ENCODE data around the gene IGLON5.
A peak's percentile ranks its signal among the peaks of the same experiment; 100 is the strongest.

Gene IGLON5

GRCh38 chr19:51339687-51340656 is 28.5 kb downstream of the IGLON5 start:
- peak; percentile 99 for DNase-seq

- no peak for DNase-seq
These were observed 29.6 kb downstream of the IGLON5 start for GRCh38 chr19:51341066-51341465.

- DNase-seq = no peak
These were observed 30.6 kb downstream of the IGLON5 start, which contains the start of gene VSIG10L for GRCh38 chr19:51341976-51342580. VSIG10L (minus strand) TSS chr19:51342139; CDS start chr19:51342124, 15 bp downstream.

GRCh38 chr19:51342631-51343569 is 31.5 kb downstream of the IGLON5 start:
- no peak for DNase-seq

GRCh38 chr19:51345076-51345620 is 33.7 kb downstream of the IGLON5 start:
- no peak for DNase-seq

GRCh38 chr19:51346742-51347141 is 35.3 kb downstream of the IGLON5 start:
- DNase-seq = no peak

- no peak for DNase-seq
These were observed 35.9 kb downstream of the IGLON5 start for GRCh38 chr19:51347209-51347928.

GRCh38 chr19:51351266-51351990 is 40.0 kb downstream of the IGLON5 start:
- DNase-seq = no peak

GRCh38 chr19:51352783-51353360 is 41.4 kb downstream of the IGLON5 start:
- DNase-seq = no peak

GRCh38 chr19:51354103-51354741 is 42.8 kb downstream of the IGLON5 start:
- DNase-seq = no peak

GRCh38 chr19:51354742-51355148 is 43.3 kb downstream of the IGLON5 start:
- DNase-seq = peak; percentile 31 to 53

- DNase-seq = no peak
These were observed 44.8 kb downstream of the IGLON5 start for GRCh38 chr19:51356159-51356801.

GRCh38 chr19:51357952-51358351 is 46.5 kb downstream of the IGLON5 start:
- DNase-seq = no peak

- no peak for DNase-seq
These were observed 47.9 kb downstream of the IGLON5 start for GRCh38 chr19:51359294-51359693.

- DNase-seq = no peak
These were observed 49.8 kb downstream of the IGLON5 start for GRCh38 chr19:51361239-51361638.

GRCh38 chr19:51364200-51365106 is 53.0 kb downstream of the IGLON5 start:
- DNase-seq = no peak

GRCh38 chr19:51365211-51365964 is 53.9 kb downstream of the IGLON5 start:
- peak in 1 of 2 experiments; percentile 26 for DNase-seq

GRCh38 chr19:51365965-51366388 is 54.5 kb downstream of the IGLON5 start, which contains the start of gene ETFB:
ETFB (minus strand) TSS chr19:51366388; CDS start chr19:51366326, 62 bp downstream.
- DNase-seq = no peak

Measured in activated CD4-positive, alpha-beta T cell treated with anti-CD3 and anti-CD28 coated beads, Interleukin-2, amount 50 U/mL, for 48 hours (primary cell).